Gastrocnemius medialis (tissue), 4 donors: Measurements from ENCODE around the gene SH3GL1.

Source experiments
- POLR2A ChIP-seq, 2 donors: fragments of 450-650 bp; IDR thresholded peaks; one replicate each; pipeline ENCODE4 v1.6.1; 2017; ENCODE audit warnings: antibody characterized with exemption in 2 of 2, mild to moderate bottlenecking in 2 of 2, moderate library complexity in 2 of 2
- TF ChIP-seq, protein P1 (sequence below), 5 experiments: fragments of 450-650 bp in 3 of 5; fragments of 200-600 bp in 2 of 5; sonication (generic) in 2 of 5; IDR thresholded peaks in 4 of 5; conservative IDR thresholded peaks in 1 of 5; 1 replicate in 4 of 5; 2 replicates in 1 of 5; pipeline ENCODE4 v1.5.1; 2016 to 2019; ENCODE audit warnings: antibody characterized with exemption in 5 of 5, mild to moderate bottlenecking in 3 of 5, moderate library complexity in 3 of 5

DNA sequence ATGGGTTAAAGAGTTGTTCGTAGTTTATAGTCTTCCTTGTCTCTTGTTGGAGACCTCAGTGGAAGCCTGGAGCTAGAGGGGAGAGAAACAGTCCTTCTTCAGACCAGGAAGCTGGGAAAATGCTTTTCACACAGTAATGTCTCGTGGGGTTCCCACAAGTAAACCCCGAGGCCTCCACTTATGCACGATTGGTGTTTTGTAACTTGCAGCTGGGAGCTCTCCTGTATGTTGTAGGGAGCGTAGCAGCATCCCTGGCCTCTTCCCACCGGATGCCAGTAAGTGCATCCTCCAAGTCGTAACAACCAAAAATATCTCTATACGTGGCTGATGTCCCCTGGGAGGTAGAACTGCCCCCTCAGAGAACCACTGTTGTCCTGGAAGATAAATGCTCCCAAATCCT, 5.6 kb upstream of the SH3GL1 start:
- TF ChIP-seq, protein P1, sequence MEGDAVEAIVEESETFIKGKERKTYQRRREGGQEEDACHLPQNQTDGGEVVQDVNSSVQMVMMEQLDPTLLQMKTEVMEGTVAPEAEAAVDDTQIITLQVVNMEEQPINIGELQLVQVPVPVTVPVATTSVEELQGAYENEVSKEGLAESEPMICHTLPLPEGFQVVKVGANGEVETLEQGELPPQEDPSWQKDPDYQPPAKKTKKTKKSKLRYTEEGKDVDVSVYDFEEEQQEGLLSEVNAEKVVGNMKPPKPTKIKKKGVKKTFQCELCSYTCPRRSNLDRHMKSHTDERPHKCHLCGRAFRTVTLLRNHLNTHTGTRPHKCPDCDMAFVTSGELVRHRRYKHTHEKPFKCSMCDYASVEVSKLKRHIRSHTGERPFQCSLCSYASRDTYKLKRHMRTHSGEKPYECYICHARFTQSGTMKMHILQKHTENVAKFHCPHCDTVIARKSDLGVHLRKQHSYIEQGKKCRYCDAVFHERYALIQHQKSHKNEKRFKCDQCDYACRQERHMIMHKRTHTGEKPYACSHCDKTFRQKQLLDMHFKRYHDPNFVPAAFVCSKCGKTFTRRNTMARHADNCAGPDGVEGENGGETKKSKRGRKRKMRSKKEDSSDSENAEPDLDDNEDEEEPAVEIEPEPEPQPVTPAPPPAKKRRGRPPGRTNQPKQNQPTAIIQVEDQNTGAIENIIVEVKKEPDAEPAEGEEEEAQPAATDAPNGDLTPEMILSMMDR (IDR thresholded peaks at IDR 0.05 in 4 of 5, conservative IDR thresholded peaks at IDR 0.05 in 1 of 5) = no peak
- TF ChIP-seq POLR2A (IDR thresholded peaks at IDR 0.05) = no peak
